ENCODE results near the gene SLC7A4. TPM values are rescaled to one million over a fixed set of nuclear protein-coding genes. Genes with fewer than 3 reads are reported as not detected.
"Not testable (repeated sequence)": the region's sequence is repeated elsewhere in the genome, so short reads cannot be mapped to it uniquely, and the experiment has no call there.

The SLC7A4 gene
- total RNA-seq, 1 donor from 2014 or later: 0.25 TPM

GRCh38 chr22:21045585-21046294 is 13.4 kb upstream of the SLC7A4 start, which contains the start of gene LRRC74B:
LRRC74B (plus strand) TSS chr22:21045946; CDS start chr22:21045987, 41 bp downstream.
- intact Hi-C loops (cut with micrococcal nuclease): no loop called here

GRCh38 chr22:21044931-21045584 is 12.7 kb upstream of the SLC7A4 start:
- H3K27ac ChIP-seq (replicated peaks): no peak overlapping the region
- no peak for DNase-seq
- TF ChIP-seq, protein P1, sequence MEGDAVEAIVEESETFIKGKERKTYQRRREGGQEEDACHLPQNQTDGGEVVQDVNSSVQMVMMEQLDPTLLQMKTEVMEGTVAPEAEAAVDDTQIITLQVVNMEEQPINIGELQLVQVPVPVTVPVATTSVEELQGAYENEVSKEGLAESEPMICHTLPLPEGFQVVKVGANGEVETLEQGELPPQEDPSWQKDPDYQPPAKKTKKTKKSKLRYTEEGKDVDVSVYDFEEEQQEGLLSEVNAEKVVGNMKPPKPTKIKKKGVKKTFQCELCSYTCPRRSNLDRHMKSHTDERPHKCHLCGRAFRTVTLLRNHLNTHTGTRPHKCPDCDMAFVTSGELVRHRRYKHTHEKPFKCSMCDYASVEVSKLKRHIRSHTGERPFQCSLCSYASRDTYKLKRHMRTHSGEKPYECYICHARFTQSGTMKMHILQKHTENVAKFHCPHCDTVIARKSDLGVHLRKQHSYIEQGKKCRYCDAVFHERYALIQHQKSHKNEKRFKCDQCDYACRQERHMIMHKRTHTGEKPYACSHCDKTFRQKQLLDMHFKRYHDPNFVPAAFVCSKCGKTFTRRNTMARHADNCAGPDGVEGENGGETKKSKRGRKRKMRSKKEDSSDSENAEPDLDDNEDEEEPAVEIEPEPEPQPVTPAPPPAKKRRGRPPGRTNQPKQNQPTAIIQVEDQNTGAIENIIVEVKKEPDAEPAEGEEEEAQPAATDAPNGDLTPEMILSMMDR (IDR thresholded peaks at IDR 0.05; ENCODE audit: borderline replicate concordance): no peak

More at GRCh38 chr22:21045585-21046294, 13.4 kb upstream of the SLC7A4 start, which contains the start of gene LRRC74B:
- Histone ChIP-seq H3K4me3 (peak within 1 kb of the TSS; percentile 68), H3K27me3 (ENCODE audit: low read depth) (peaks cover 6% of the 10 kb centered on the region), H3K36me3 (no peaks in the 10 kb centered on the region), H3K27ac (replicated peaks) (no peak within 1 kb of the TSS), H3K9me3 (replicated peaks) (no peaks in the 10 kb centered on the region), H3K4me1 (peaks cover 19% of the 10 kb centered on the region)
- TF ChIP-seq, protein P1 (IDR thresholded peaks at IDR 0.05; ENCODE audit: borderline replicate concordance): no peak
- peak; percentile 89 for DNase-seq

DNA sequence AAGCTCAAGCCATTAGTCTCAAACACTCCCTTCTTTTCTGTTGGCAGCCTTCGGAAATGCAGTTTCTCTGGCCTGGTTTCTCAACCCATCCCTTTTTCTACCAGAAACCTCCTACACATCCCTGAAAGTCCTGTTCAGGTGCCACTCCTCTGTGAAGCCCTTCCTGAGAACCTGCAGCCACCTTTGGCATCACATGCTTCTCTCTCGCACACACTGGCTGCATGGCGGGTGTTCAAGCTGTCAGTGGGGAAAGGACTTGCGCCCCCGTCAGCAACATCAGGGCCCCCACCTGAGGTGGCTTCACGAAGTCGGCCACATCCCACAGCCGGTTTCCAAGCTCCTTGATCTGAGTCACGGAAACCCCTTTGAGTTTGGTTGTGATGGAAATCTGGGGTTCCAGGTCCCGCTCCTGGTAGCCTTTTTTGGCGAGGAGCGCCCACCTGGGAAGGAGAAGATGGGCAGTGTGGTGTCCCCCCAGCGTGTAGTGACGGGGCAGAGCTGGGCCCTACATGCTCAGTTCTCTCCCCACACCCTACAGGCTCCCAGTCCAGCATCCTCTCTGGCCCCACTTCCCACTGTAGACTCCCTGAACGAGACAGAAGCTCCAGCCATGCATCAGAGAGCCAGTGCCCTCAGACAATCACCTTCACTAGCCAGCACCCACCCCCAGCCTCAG is 11.6 kb upstream of the SLC7A4 start:
- no peak overlapping the region for H3K27ac ChIP-seq (replicated peaks)

More at GRCh38 chr22:21044931-21045584, 12.7 kb upstream of the SLC7A4 start:
- intact Hi-C loops (cut with micrococcal nuclease): no loop called here
- Histone ChIP-seq H3K36me3 (no peaks in the 10 kb centered on the region), H3K27me3 (ENCODE audit: low read depth) (peaks cover 6% of the 10 kb centered on the region), H3K4me1 (peaks cover 19% of the 10 kb centered on the region), H3K9me3 (replicated peaks) (no peaks in the 10 kb centered on the region), H3K4me3 (peak overlapping the region; percentile 68)

DNA sequence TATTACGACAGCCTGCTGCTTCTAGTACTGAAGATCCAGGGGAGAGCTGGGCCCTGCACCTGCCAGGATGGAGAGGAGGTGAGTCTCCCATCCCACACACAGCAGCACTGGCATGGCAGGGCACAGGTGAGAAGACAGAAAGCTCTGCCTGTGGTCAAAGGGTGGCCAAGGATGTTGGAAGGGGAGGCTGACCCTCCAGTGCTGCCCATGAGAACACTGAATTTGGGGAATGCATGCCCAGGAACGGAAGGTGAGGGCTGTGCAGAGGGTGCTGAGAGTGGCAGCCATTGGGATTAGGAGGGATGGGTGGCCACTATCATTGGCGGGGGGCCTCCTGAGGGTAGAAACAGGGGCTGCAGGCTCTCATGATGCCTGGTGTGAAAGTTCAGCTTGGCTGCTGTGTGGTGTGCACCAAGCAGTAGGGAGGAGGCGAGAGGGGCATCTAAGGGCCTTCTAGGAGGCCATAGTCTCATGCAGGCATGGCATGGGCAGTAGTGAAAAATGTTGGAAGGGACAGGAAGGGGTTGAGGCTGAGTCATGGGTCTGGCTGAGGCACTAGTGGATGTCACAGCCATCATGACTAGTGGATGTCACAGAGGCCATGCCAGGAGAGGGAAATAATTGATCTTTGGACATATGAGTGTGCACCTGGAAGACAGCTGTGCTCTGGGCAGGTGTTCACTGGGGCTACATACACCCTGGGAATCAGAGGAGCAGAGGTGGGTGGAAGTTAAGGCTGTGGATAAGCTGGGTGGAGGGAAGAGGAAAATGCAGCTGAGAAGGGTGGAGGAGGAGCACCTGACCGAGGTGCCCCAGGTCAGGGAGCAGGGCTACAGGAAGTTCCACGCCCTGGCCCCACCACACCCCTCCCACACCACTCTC is 10.9 kb upstream of the SLC7A4 start:
- no peak overlapping the region for H3K4me3 ChIP-seq
- no peak overlapping the region for H3K27ac ChIP-seq (replicated peaks)
- H3K27me3 ChIP-seq (ENCODE audit: low read depth): peaks cover 6% of the 10 kb centered on the region
- DNase-seq: no peak
- H3K9me3 ChIP-seq (replicated peaks): no peaks in the 10 kb centered on the region
- peaks cover 24% of the 10 kb centered on the region for H3K4me1 ChIP-seq
- no peaks in the 10 kb centered on the region for H3K36me3 ChIP-seq
- TF ChIP-seq, protein P1 (IDR thresholded peaks at IDR 0.05; ENCODE audit: borderline replicate concordance): no peak
- intact Hi-C loops (cut with micrococcal nuclease): no loop called here

More for the DNA sequence above, 11.6 kb upstream of the SLC7A4 start:
- peaks cover 6% of the 10 kb centered on the region for H3K27me3 ChIP-seq (ENCODE audit: low read depth)
- H3K36me3 ChIP-seq: no peaks in the 10 kb centered on the region
- H3K9me3 ChIP-seq (replicated peaks): no peaks in the 10 kb centered on the region
- peak overlapping the region; percentile 68 for H3K4me3 ChIP-seq
- TF ChIP-seq, protein P1 (IDR thresholded peaks at IDR 0.05; ENCODE audit: borderline replicate concordance): no peak
- no peak for DNase-seq
- intact Hi-C loops (cut with micrococcal nuclease): no loop called here
- H3K4me1 ChIP-seq: peaks cover 19% of the 10 kb centered on the region

GRCh38 chr22:21041937-21042336 is 9.6 kb upstream of the SLC7A4 start:
- Histone ChIP-seq H3K4me1 (peaks cover 29% of the 10 kb centered on the region), H3K9me3 (replicated peaks) (no peaks in the 10 kb centered on the region), H3K27me3 (ENCODE audit: low read depth) (peaks cover 6% of the 10 kb centered on the region), H3K27ac (replicated peaks) (no peak overlapping the region), H3K4me3 (no peak overlapping the region), H3K36me3 (no peaks in the 10 kb centered on the region)
- intact Hi-C loops (cut with micrococcal nuclease): no loop called here
- TF ChIP-seq, protein P1 (IDR thresholded peaks at IDR 0.05; ENCODE audit: borderline replicate concordance): no peak
- no peak for DNase-seq

GRCh38 chr22:21039158-21039557 is 6.8 kb upstream of the SLC7A4 start:
- DNase-seq; H3K4me3 ChIP-seq; intact Hi-C loops (cut with micrococcal nuclease); H3K36me3 ChIP-seq; H3K27me3 ChIP-seq (ENCODE audit: low read depth); H3K9me3 ChIP-seq (replicated peaks): not testable (repeated sequence)
- Histone ChIP-seq H3K4me1 (peaks cover 12% of the 10 kb centered on the region), H3K27ac (replicated peaks) (peak overlapping the region; percentile 61)
